IMR-90 (cell line): ENCODE results near the gene TMEM245. TPM values are rescaled to one million over a fixed set of nuclear protein-coding genes. Genes with fewer than 3 reads are reported as not detected.

Experiments used
- ATAC-seq: fragments of 200-7000 bp; cut with Tn5 transposase; 2 replicates; pipeline ENCODE4 v1.9.1; 2020; ENCODE audit warnings: low read depth, mild to moderate bottlenecking, moderate library complexity
- BruUV-seq: library from RNA; stranded (reverse); fragments of 400-500 nt; replicated peaks from 2 replicates; lab custom pipeline; 2021; lab: Mats Ljungman, UMichigan
- CTCF ChIA-PET: fragments of 300-600 bp; formaldehyde crosslinking; extraction: SDS; loops from one replicate; lab custom pipeline; 2021; ENCODE audit warnings: antibody characterized with exemption; lab: Yijun Ruan, JAX
- POLR2A ChIA-PET: fragments of 300-600 bp; sonication (Branson Sonifier 250); formaldehyde crosslinking; loops from one replicate; lab custom pipeline; 2022; ENCODE audit warnings: antibody characterized with exemption; ENCODE audit not compliant: unreplicated experiment; lab: Charles Lee
- DNase-seq: peaks from one replicate; pipeline ENCODE4 v3.0.0; 2013
- H2AFZ ChIP-seq: replicated peaks from 2 replicates; pipeline ENCODE3; 2013; ENCODE audit warnings: low read length, mild to moderate bottlenecking; ENCODE audit not compliant: poor library complexity
- H2AK5ac ChIP-seq: 2 replicates; pipeline ENCODE4 v1.6.1; 2013; ENCODE audit warnings: low read depth, low read length, inconsistent platforms
- H2AK9ac ChIP-seq: replicated peaks from 2 replicates; pipeline ENCODE3; 2013; ENCODE audit warnings: mild to moderate bottlenecking, low read depth, low read length, moderate library complexity; ENCODE audit not compliant: poor library complexity
- H2BK120ac ChIP-seq: 2 replicates; pipeline ENCODE4 v1.6.1; 2013; ENCODE audit warnings: low read depth, low read length, inconsistent platforms
- H2BK15ac ChIP-seq: 3 replicates; pipeline ENCODE4 v1.6.1; 2013; ENCODE audit warnings: low read depth, low read length, inconsistent platforms
- H2BK20ac ChIP-seq: 2 replicates; pipeline ENCODE4 v1.6.1; 2013; ENCODE audit warnings: low read depth, mild to moderate bottlenecking, inconsistent platforms, low read length, moderate library complexity
- H2BK5ac ChIP-seq: 2 replicates; pipeline ENCODE4 v1.6.1; 2013; ENCODE audit warnings: mild to moderate bottlenecking, low read depth, low read length, inconsistent platforms; ENCODE audit not compliant: poor library complexity, severe bottlenecking
- H3K14ac ChIP-seq: replicated peaks from 2 replicates; pipeline ENCODE4 v1.6.1; 2013; ENCODE audit warnings: low read depth, low read length, inconsistent platforms
- H3K18ac ChIP-seq: 2 replicates; pipeline ENCODE4 v1.6.1; 2013; ENCODE audit warnings: low read depth, low read length, control low read depth
- H3K23ac ChIP-seq: 2 replicates; pipeline ENCODE4 v1.6.1; 2013; ENCODE audit warnings: low read depth, low read length, inconsistent platforms
- H3K27ac ChIP-seq: 2 replicates; pipeline ENCODE4 v1.5.1; 2013; ENCODE audit warnings: mild to moderate bottlenecking, control low read depth, low read length; ENCODE audit not compliant: insufficient read depth
- H3K27me3 ChIP-seq: 2 replicates; pipeline ENCODE4 v1.6.1; 2013; ENCODE audit warnings: low read length; ENCODE audit not compliant: control insufficient read depth, insufficient read depth
- H3K36me3 ChIP-seq: 2 replicates; pipeline ENCODE4 v1.6.1; 2013; ENCODE audit warnings: low read length, mixed read lengths; ENCODE audit not compliant: control insufficient read depth, insufficient read depth
- H3K4ac ChIP-seq: 2 replicates; pipeline ENCODE4 v1.6.1; 2013; ENCODE audit warnings: low read depth, low read length, inconsistent platforms
- H3K4me1 ChIP-seq: 2 replicates; pipeline ENCODE4 v1.6.1; 2013; ENCODE audit warnings: low read length, mixed read lengths; ENCODE audit not compliant: control insufficient read depth, insufficient read depth
- H3K4me2 ChIP-seq: 2 replicates; pipeline ENCODE4 v1.6.1; 2013; ENCODE audit warnings: low read depth, mild to moderate bottlenecking, control low read depth, low read length, moderate library complexity
- H3K4me3 ChIP-seq: 2 replicates; pipeline ENCODE4 v1.5.1; 2013; ENCODE audit warnings: low read depth, mild to moderate bottlenecking, control low read depth, low read length, moderate library complexity; ENCODE audit not compliant: insufficient read depth
- H3K56ac ChIP-seq: 2 replicates; pipeline ENCODE4 v1.6.1; 2013; ENCODE audit warnings: low read length, inconsistent platforms; ENCODE audit not compliant: insufficient read depth; ENCODE audit errors: extremely low read depth
- H3K79me1 ChIP-seq, 2 experiments: 2 replicates each; pipeline ENCODE4 v1.6.1; 2013; ENCODE audit warnings: low read length in 2 of 2, inconsistent platforms in 1 of 2, low read depth in 1 of 2
- H3K9ac ChIP-seq: 2 replicates; pipeline ENCODE4 v1.6.1; 2013; ENCODE audit warnings: low read depth, low read length, control low read depth
- H3K9me1 ChIP-seq: 2 replicates; pipeline ENCODE4 v1.6.1; 2013; ENCODE audit warnings: low read length, inconsistent platforms; ENCODE audit not compliant: insufficient read depth
- H3K9me3 ChIP-seq: 2 replicates; pipeline ENCODE4 v1.6.1; 2013; ENCODE audit warnings: low read length; ENCODE audit not compliant: control insufficient read depth, insufficient read depth
- H4K20me1 ChIP-seq: 2 replicates; pipeline ENCODE4 v1.6.1; 2013; ENCODE audit warnings: low read length, inconsistent platforms; ENCODE audit not compliant: insufficient read depth
- H4K5ac ChIP-seq: 2 replicates; pipeline ENCODE4 v1.6.1; 2013; ENCODE audit warnings: mild to moderate bottlenecking, low read depth, low read length, control low read depth
- H4K8ac ChIP-seq, 2 experiments: 2 replicates each; pipeline ENCODE4 v1.6.1; 2013; ENCODE audit warnings: low read depth in 2 of 2, low read length in 2 of 2, control low read depth in 1 of 2, inconsistent platforms in 1 of 2
- H4K91ac ChIP-seq: 2 replicates; pipeline ENCODE4 v1.6.1; 2013; ENCODE audit warnings: low read depth, low read length, inconsistent platforms; ENCODE audit not compliant: insufficient read depth
- CEBPB ChIP-seq: IDR thresholded peaks from 2 replicates; pipeline ENCODE4 v1.6.1; 2012; ENCODE audit warnings: low read depth, low read length, improper control_type of control experiment
- CHD1 ChIP-seq: IDR thresholded peaks from 2 replicates; pipeline ENCODE4 v1.6.1; 2012; ENCODE audit warnings: low read depth, low read length, improper control_type of control experiment
- RCOR1 ChIP-seq: IDR thresholded peaks from 2 replicates; pipeline ENCODE4 v1.6.1; 2012; ENCODE audit warnings: mild to moderate bottlenecking, low read length, improper control_type of control experiment; ENCODE audit not compliant: insufficient replicate concordance
- WGBS, 2 experiments: methylation state at CpG; one replicate each; pipeline versions ENCODE4 v1.1.5 to v1.1.7; 2013; ENCODE audit warnings: missing lambda C conversion rate in 2 of 2; ENCODE audit not compliant: insufficient read length in 1 of 2; ENCODE audit errors: extremely low coverage in 2 of 2; 5-methylcytosine and 5-hydroxymethylcytosine counted together
- dilution Hi-C: fragments of 300-500 bp; cut with HindIII; formaldehyde crosslinking; loops from one replicate; pipeline ENCODE4 v1.14.3; 2018; ENCODE audit warnings: low sequenced_read_pairs; ENCODE audit not compliant: unreplicated experiment
- in situ Hi-C: fragments of 300-500 bp; cut with MboI; formaldehyde crosslinking; loops from 3 replicates; pipeline ENCODE4 v1.14.3; 2019; ENCODE audit warnings: low sequenced_read_pairs, inconsistent platforms, mixed read lengths
- intact Hi-C: fragments of 100-400 bp; cut with micrococcal nuclease; formaldehyde crosslinking; loops from 2 replicates; pipeline ENCODE4 v1.10.0; 2022
- polyA plus RNA-seq, 3 experiments: library from polyadenylated mRNA; depleted of rRNA; stranded (reverse); fragments of >200 nt; gene quantifications; 2 replicates each; pipeline ENCODE4 v1.2.3, GENCODE V29; 2012; ENCODE audit warnings: low replicate concordance in 1 of 3
- total RNA-seq: library from RNA; depleted of rRNA; stranded (reverse); fragments of >200 nt; gene quantifications from 2 replicates; pipeline ENCODE4 v1.2.3, GENCODE V29; 2012

The TMEM245 gene
- total and polyA plus RNA-seq, 2 of the 4 experiments (the other 2 are of a cell fraction), result 24.8 to 57.9 TPM

DNA sequence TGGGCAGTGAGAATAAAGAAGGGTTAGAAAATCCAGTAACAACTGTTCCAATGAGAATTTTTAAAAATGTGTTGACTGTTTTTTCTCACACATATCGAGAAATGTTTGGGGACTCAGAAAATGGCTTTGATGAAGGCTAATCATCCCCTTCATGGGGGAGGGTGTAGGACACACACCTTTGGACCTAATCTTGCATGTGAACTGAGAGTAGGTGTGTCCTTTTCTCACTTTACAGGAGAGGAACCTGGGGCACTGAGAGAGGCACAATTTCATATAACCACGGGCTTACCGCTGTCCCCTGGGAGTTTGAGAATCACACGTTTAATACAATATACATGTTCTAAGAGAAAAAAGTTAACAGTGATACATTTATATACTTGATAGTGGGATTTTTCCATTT is 30.0 kb upstream of the TMEM245 start:
- intact Hi-C loops (no loop called here), in situ Hi-C loops (no loop called here), dilution Hi-C loops (no loop called here)
- H2BK20ac ChIP-seq, result no peak overlapping the region
- no peaks in the 10 kb centered on the region for H3K36me3 ChIP-seq
- H4K8ac ChIP-seq, result no peak overlapping the region
- H3K79me1 ChIP-seq, result no peaks in the 10 kb centered on the region
- H2AFZ ChIP-seq, result no peak overlapping the region
- BruUV-seq, result no TSS peak
- H2BK5ac ChIP-seq, result no peak overlapping the region
- no peak overlapping the region for H3K4me3 ChIP-seq
- no peak overlapping the region for H2BK15ac ChIP-seq
- H3K14ac ChIP-seq, result no peak overlapping the region
- peaks cover 7% of the 10 kb centered on the region for H3K9me3 ChIP-seq
- H3K23ac ChIP-seq, result no peak overlapping the region
- no peak overlapping the region for H3K4me2 ChIP-seq
- no peaks in the 10 kb centered on the region for H3K9me1 ChIP-seq
- H2AK9ac ChIP-seq, result no peak overlapping the region
- peaks cover 16% of the 10 kb centered on the region for H3K27me3 ChIP-seq
- ATAC-seq (no peak), DNase-seq (no peak)
- H3K9ac ChIP-seq, result no peak overlapping the region
- H2AK5ac ChIP-seq, result no peak overlapping the region
- H3K56ac ChIP-seq, result no peak overlapping the region
- no peaks in the 10 kb centered on the region for H3K4me1 ChIP-seq
- H3K18ac ChIP-seq, result no peak overlapping the region
- POLR2A ChIA-PET, result no interaction called here
- H4K5ac ChIP-seq, result no peak overlapping the region
- no peak overlapping the region for H3K4ac ChIP-seq
- no peak overlapping the region for H3K27ac ChIP-seq
- no peaks in the 10 kb centered on the region for H4K20me1 ChIP-seq
- no peak overlapping the region for H2BK120ac ChIP-seq
- WGBS, 2 experiments, result no CpG with 5 or more reads among the region's 4 CpGs
- H4K91ac ChIP-seq, result no peak overlapping the region
- TF ChIP-seq CEBPB (no peak), CHD1 (no peak), RCOR1 (no peak)
- CTCF ChIA-PET, result no interaction called here
